Kidney capillary endothelial cell (primary cell): Measurements from ENCODE around the gene SMARCB1.
"Not testable (repeated sequence)": the region's sequence is repeated elsewhere in the genome, so short reads cannot be mapped to it uniquely, and the experiment has no call there.

Source experiments
- DNase-seq: peaks from one replicate; pipeline ENCODE4 v3.0.0-alpha.2; 2018; ENCODE audit warnings: low spot score

Gene SMARCB1

DNA sequence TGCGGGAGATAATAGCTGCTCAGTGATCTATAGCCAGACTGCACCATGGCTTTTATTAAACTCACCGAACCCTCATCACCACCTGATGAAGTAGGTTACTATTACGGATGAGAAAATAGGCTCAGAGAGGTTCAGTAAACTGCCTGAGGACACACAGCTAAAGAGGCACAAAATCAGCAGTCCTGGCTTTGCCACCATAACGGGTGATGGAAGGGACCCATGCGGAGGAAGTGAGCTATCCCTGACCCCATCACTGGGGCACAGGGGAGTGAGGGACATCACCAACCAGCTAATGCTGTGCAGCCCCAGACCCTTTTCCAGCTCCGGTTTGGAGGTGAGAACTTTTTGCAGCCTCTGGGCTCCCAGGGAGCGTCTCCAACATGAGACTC lies 59.3 kb downstream of the SMARCB1 start:
- no peak for DNase-seq

- no peak for DNase-seq
Measured at GRCh38 chr22:23847310-23847920, 60.6 kb downstream of the SMARCB1 start.

DNA sequence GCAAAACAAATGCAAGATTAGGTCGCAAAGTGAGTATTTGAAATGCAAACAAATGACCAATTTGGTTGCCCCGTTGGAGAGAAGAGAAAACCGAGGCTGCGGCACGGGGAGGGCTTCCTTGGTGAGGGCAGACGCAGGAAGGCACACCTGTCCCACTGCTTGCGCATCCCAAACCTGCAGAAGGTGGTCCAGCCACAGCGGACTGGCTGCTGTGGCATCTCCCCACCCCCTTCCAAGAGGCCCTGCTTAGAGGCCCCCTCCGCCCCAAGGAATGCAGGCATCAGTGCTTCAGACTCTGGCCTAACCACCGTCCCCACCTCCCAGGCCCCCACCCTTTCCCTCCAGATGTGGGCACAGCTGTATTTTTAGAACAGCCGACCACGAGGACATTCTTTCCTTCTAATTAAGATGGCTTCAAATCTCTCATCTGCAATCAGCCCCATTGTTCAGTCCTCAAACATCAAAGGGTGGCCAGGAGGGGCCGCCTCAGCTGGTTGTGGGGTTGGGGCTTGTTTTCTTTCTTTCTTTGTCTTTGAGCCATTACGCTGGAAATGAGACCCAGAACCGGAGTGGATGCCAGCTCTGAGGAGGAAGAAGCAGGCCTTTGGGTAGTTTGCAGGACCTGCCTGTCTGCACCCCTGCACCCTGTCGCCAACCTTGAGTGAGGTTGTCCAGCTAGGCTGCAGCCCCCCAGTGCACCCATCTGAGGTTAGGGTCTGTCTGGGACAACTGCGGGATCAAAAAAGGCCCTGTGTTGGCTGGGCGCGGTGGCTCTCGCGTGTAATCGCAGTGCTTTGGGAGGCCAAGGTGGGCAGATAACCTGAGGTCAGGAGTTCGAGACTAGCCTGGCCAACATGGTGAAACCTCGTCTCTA lies 61.5 kb downstream of the SMARCB1 start:
- DNase-seq: no peak

DNA sequence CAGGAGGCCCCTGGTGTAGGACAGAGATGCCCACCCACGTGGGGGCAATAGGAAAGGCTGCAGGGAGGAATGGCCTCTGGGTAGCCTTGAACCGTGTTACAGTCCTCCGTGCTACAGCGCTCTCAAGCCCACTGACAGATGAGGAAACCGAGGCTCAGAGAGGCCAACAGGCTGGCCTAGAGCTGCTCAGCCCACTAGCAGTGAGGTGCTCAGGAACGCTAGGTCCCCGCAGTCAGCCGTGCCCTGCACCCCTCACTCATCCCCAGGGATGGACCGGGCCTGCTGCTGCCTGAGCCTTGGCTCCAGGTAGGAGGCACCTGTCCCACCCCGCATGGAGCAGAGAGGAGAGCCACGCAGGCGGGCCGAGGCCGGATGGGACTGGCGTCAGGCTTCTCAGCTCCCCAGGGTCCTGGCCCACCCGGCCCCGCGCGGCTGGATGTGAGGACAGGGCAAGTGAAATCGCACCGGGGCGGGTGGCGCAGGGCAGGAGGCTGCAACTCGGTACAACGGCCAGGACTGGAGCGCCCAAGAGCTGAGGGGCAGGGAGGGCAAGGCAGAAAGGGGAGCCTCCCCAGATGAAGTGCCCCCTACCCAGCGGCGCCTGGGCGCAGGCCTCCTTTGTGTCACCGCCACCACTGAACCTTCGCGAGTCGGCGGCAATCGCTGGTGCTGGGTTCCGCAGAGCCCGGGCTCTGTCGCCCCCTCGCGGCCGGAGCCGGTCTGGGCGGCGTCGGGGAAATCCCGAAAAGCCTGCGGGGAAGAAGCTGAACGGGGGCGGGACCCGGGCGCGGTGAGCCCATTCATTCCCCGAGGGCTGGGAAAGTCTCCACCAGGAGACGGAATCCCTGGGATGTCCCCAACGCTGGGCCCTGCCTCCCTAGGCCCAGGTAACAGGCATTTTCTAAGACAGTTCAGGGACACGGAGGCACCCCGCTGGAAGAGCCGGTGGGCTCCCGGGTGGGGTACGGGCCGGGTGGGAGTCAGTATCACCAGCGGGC lies 62.5 kb downstream of the SMARCB1 start:
- DNase-seq: peak; percentile 66

GRCh38 chr22:23850136-23850611 lies 63.4 kb downstream of the SMARCB1 start:
- no peak for DNase-seq

- peak; percentile 44 for DNase-seq
Measured at GRCh38 chr22:23856721-23857605, 70.2 kb downstream of the SMARCB1 start.

GRCh38 chr22:23857606-23858483 lies 71.1 kb downstream of the SMARCB1 start, which contains the start of gene SLC2A11:
SLC2A11 (plus strand) TSS chr22:23857875; CDS start chr22:23858000, 125 bp downstream.
- peak; percentile 97 for DNase-seq

DNA sequence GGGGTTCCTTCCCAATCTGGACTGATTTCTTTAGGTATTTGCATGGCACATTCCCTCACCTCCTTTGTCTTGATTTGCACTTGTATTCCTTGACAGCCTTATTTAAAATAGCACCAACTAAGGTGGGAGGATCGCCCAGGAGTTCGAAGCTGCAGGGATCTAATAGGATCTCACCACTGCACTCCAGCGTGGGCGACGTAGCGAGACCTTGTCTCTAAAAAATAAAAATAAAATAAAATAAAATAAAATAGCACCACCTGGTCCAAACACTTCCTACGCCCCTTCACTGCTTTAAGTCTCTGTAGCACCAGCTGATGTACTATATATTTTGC lies 71.7 kb downstream of the SMARCB1 start:
- no peak for DNase-seq

DNA sequence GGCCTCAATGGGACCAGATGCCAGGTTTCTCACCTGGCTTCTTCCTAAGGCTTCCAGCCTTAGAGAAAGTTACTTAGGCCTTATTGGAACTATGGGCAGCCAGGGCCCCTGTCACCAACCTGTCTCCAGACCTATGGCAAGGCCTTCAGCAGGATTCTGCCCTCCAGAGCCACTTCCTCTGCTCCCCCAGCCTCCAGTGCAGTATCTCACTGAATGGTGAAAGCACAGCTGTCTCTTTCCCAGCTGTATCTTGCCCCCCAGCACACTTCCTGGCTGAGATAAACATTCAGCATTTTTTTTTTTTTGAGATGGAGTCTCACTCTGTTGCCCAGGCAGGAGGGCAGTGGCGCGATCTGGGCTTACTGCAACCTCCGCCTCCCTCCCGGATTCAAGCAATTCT lies 72.4 kb downstream of the SMARCB1 start:
- no peak for DNase-seq

- not testable (repeated sequence) for DNase-seq
Measured at GRCh38 chr22:23860187-23860586, 73.4 kb downstream of the SMARCB1 start.

DNA sequence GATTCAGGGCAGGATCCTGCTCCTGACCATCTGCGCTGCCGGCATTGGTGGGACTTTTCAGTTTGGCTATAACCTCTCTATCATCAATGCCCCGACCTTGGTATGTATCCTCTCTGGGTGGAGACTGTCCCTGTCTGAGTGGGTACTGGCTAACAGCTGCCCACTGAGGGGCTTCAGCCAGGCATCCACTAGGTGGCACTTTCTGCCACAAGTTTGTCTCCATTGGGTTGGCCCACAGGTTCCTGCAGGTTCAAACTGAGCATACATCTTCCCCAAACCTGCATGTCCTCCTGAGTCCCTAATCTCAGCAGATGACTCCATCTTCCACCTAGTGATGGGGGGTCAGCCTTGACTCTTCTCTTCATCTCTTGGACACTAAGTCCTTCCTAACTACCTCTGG lies 75.3 kb downstream of the SMARCB1 start:
- peak; percentile 32 for DNase-seq

DNA sequence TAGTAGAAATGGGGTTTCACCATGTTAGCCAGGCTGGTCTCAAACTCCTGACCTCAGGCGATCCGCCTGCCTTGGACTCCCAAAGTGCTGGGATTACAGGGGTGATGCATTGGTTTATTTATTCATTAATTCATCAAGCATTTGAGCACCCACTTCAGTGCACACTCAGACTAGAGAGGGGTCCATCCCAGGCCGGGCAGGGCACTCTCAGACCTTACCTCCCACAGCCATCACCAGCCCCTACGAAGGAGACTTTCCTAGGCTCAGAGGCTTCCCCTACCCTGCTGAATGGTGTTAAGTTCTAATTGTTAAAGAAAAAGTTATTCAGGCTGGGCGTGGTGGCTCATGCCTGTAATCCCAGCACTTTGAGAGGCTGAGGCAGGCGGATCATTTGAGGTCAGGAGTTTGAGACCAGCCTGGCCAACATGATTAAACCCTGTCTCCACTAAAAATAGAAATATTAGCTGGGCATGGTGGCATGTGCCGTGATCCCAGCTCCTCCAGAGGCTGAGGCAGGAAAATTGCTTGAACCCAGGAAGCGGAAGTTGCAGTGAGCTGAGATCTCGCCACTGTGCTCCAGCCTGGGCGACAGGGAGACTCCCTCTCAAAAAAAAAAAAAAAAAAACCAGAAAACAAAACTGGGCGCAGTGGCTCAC lies 77.9 kb downstream of the SMARCB1 start:
- DNase-seq: not testable (repeated sequence)

DNA sequence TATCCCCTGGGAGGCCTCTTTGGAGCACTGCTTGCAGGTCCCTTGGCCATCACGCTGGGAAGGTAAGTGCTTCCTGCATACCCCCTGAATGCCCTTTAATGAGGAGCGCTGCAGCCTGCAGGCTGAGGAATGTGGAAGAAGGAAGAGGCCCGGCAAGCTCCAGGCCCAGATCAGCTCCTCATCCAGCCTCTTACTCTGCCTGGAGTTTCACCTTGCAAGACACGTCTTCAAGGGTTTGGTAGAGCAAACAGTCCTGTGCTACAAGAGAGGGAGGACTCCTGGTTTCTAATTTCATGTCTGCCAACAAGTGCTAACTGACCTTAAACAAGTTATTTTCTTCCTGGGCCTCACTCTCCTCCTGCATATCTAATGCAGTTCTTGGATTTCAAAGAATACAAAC lies 81.8 kb downstream of the SMARCB1 start:
- no peak for DNase-seq

DNA sequence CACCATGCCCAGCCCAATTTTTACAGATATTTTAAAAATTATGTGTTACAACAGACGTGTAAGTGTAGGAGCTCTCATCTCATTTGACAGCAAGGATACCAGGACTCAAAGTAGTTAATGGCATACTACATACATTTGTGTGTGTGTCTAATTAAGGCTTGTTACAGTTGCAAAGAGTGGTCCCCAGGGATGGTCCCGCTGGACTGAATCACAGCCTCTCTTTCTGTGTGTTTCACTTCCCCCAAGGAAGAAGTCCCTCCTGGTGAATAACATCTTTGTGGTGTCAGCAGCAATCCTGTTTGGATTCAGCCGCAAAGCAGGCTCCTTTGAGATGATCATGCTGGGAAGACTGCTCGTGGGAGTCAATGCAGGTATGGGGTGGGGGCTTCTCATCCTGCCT lies 88.1 kb downstream of the SMARCB1 start:
- no peak for DNase-seq

GRCh38 chr22:23875801-23876200 lies 89.0 kb downstream of the SMARCB1 start:
- no peak for DNase-seq

DNA sequence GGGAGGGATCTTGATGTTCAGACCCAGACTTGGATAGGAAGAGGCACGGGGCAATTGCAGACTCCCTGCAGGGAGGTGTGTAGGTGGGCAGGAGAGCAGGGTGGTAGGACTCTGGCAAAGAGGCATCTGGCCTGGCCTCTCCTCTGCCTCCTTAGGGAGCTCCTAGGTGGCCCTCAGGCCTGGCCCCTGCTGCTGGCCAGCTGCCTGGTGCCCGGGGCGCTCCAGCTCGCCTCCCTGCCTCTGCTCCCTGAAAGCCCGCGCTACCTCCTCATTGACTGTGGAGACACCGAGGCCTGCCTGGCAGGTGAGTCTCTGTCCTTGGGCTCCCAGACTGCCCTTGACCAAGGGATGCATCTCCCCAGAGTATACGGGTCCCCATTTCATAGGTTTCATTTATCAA lies 90.8 kb downstream of the SMARCB1 start:
- no peak for DNase-seq

GRCh38 chr22:23878219-23878618 lies 91.5 kb downstream of the SMARCB1 start:
- no peak for DNase-seq

- DNase-seq: no peak
Measured at GRCh38 chr22:23882370-23882769, 95.6 kb downstream of the SMARCB1 start.

- no peak for DNase-seq
Measured at GRCh38 chr22:23883658-23884057, 96.9 kb downstream of the SMARCB1 start.

GRCh38 chr22:23884140-23884539 lies 97.4 kb downstream of the SMARCB1 start:
- no peak for DNase-seq
